ENCODE data around the gene TARS1.

DNA sequence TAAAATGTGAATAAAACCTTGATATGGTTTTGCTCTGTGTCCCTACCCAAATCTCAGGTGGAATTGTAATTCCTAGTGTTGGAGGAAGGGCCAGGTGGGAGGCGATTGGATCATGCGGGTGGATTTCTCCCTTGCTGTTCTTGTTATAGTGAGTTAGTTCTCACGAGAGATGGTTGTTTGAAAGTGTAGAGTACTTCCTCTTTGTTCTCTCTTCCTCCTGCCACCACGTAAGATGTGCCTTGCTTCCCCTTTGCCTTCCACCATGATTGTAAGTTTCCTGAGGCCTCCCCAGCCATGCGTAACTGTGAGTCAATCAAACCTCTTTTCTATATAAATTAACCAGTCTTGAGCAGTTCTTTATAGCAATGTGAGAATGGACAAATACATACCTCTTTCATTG, 34.9 kb downstream of the TARS1 start:
- TF ChIP-seq, protein P1, sequence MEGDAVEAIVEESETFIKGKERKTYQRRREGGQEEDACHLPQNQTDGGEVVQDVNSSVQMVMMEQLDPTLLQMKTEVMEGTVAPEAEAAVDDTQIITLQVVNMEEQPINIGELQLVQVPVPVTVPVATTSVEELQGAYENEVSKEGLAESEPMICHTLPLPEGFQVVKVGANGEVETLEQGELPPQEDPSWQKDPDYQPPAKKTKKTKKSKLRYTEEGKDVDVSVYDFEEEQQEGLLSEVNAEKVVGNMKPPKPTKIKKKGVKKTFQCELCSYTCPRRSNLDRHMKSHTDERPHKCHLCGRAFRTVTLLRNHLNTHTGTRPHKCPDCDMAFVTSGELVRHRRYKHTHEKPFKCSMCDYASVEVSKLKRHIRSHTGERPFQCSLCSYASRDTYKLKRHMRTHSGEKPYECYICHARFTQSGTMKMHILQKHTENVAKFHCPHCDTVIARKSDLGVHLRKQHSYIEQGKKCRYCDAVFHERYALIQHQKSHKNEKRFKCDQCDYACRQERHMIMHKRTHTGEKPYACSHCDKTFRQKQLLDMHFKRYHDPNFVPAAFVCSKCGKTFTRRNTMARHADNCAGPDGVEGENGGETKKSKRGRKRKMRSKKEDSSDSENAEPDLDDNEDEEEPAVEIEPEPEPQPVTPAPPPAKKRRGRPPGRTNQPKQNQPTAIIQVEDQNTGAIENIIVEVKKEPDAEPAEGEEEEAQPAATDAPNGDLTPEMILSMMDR (IDR thresholded peaks at IDR 0.05) = no peak
- no peak for TF ChIP-seq POLR2A (IDR thresholded peaks at IDR 0.05)
